ENCODE data around the gene SLC6A9. TPM values are rescaled to one million over a fixed set of nuclear protein-coding genes. Genes with fewer than 3 reads are reported as not detected.

Gene SLC6A9
- 18.0 TPM for total RNA-seq

GRCh38 chr1:44031252-44032169, at the start of gene SLC6A9:
SLC6A9 (minus strand) TSS chr1:44031462; CDS start chr1:44024277, 7,185 bp downstream.

GRCh38 chr1:43991476-43992231, 39.6 kb downstream of the SLC6A9 start, which contains the start of gene CCDC24:
CCDC24 (plus strand) TSS chr1:43991599; CDS start chr1:43991879, 280 bp downstream.

GRCh38 chr1:43978551-43979260, 52.6 kb downstream of the SLC6A9 start, which contains the start of gene B4GALT2:
B4GALT2 (plus strand) TSS chr1:43979210; CDS start chr1:43981161, 1,951 bp downstream.

GRCh38 chr1:43974443-43975248, 56.6 kb downstream of the SLC6A9 start, which contains the start of gene ATP6V0B:
ATP6V0B (plus strand) TSS chr1:43974960; CDS start chr1:43975041, 81 bp downstream.

GRCh38 chr1:43969746-43970466, 61.4 kb downstream of the SLC6A9 start, which contains the start of gene DPH2:
DPH2 (plus strand) TSS chr1:43970010; CDS start chr1:43970176, 166 bp downstream.

Other genes starting within 250 kb of the SLC6A9 start
- gene ARTN, start 97.7 kb downstream of the SLC6A9 start, total RNA-seq, result 0.46 TPM
- 19.1 TPM for gene IPO13, start 84.5 kb downstream of the SLC6A9 start, total RNA-seq
- gene DPH2, start 61.5 kb downstream of the SLC6A9 start, total RNA-seq, result 14.3 TPM
- gene ATP6V0B, start 56.5 kb downstream of the SLC6A9 start, total RNA-seq, result 244 TPM
- gene B4GALT2, start 52.3 kb downstream of the SLC6A9 start, total RNA-seq, result 96.0 TPM
- gene CCDC24, start 39.9 kb downstream of the SLC6A9 start, total RNA-seq, result 6.2 TPM
- 0.46 TPM for gene KLF17, start 87.4 kb upstream of the SLC6A9 start, total RNA-seq
- gene KLF18, start 110.2 kb upstream of the SLC6A9 start, total RNA-seq, result not detected
- 42.0 TPM for gene DMAP1, start 182.0 kb upstream of the SLC6A9 start, total RNA-seq

Measured in diencephalon (tissue), 1 donor.